IMR-90 (cell line): Measurements from ENCODE around the gene ISOC2. TPM values are rescaled to one million over a fixed set of nuclear protein-coding genes. Genes with fewer than 3 reads are reported as not detected.

Experiments
- ATAC-seq: fragments of 200-7000 bp; cut with Tn5 transposase; 2 replicates; pipeline ENCODE4 v1.9.1; 2020; ENCODE audit warnings: low read depth, mild to moderate bottlenecking, moderate library complexity
- BruUV-seq: library from RNA; stranded (reverse); fragments of 400-500 nt; replicated peaks from 2 replicates; lab custom pipeline; 2021; lab: Mats Ljungman, UMichigan
- CTCF ChIA-PET: fragments of 300-600 bp; formaldehyde crosslinking; extraction: SDS; loops from one replicate; lab custom pipeline; 2021; ENCODE audit warnings: antibody characterized with exemption; lab: Yijun Ruan, JAX
- POLR2A ChIA-PET: fragments of 300-600 bp; sonication (Branson Sonifier 250); formaldehyde crosslinking; loops from one replicate; lab custom pipeline; 2022; ENCODE audit warnings: antibody characterized with exemption; ENCODE audit not compliant: unreplicated experiment; lab: Charles Lee
- DNase-seq: peaks from one replicate; pipeline ENCODE4 v3.0.0; 2013
- H2AFZ ChIP-seq: replicated peaks from 2 replicates; pipeline ENCODE3; 2013; ENCODE audit warnings: low read length, mild to moderate bottlenecking; ENCODE audit not compliant: poor library complexity
- H2AK5ac ChIP-seq: 2 replicates; pipeline ENCODE4 v1.6.1; 2013; ENCODE audit warnings: low read depth, low read length, inconsistent platforms
- H2AK9ac ChIP-seq: replicated peaks from 2 replicates; pipeline ENCODE3; 2013; ENCODE audit warnings: mild to moderate bottlenecking, low read depth, low read length, moderate library complexity; ENCODE audit not compliant: poor library complexity
- H2BK120ac ChIP-seq: 2 replicates; pipeline ENCODE4 v1.6.1; 2013; ENCODE audit warnings: low read depth, low read length, inconsistent platforms
- H2BK15ac ChIP-seq: 3 replicates; pipeline ENCODE4 v1.6.1; 2013; ENCODE audit warnings: low read depth, low read length, inconsistent platforms
- H2BK20ac ChIP-seq: 2 replicates; pipeline ENCODE4 v1.6.1; 2013; ENCODE audit warnings: low read depth, mild to moderate bottlenecking, inconsistent platforms, low read length, moderate library complexity
- H2BK5ac ChIP-seq: 2 replicates; pipeline ENCODE4 v1.6.1; 2013; ENCODE audit warnings: mild to moderate bottlenecking, low read depth, low read length, inconsistent platforms; ENCODE audit not compliant: poor library complexity, severe bottlenecking
- H3K14ac ChIP-seq: replicated peaks from 2 replicates; pipeline ENCODE4 v1.6.1; 2013; ENCODE audit warnings: low read depth, low read length, inconsistent platforms
- H3K18ac ChIP-seq: 2 replicates; pipeline ENCODE4 v1.6.1; 2013; ENCODE audit warnings: low read depth, low read length, control low read depth
- H3K23ac ChIP-seq: 2 replicates; pipeline ENCODE4 v1.6.1; 2013; ENCODE audit warnings: low read depth, low read length, inconsistent platforms
- H3K27ac ChIP-seq: 2 replicates; pipeline ENCODE4 v1.5.1; 2013; ENCODE audit warnings: mild to moderate bottlenecking, control low read depth, low read length; ENCODE audit not compliant: insufficient read depth
- H3K27me3 ChIP-seq: 2 replicates; pipeline ENCODE4 v1.6.1; 2013; ENCODE audit warnings: low read length; ENCODE audit not compliant: control insufficient read depth, insufficient read depth
- H3K36me3 ChIP-seq: 2 replicates; pipeline ENCODE4 v1.6.1; 2013; ENCODE audit warnings: low read length, mixed read lengths; ENCODE audit not compliant: control insufficient read depth, insufficient read depth
- H3K4ac ChIP-seq: 2 replicates; pipeline ENCODE4 v1.6.1; 2013; ENCODE audit warnings: low read depth, low read length, inconsistent platforms
- H3K4me1 ChIP-seq: 2 replicates; pipeline ENCODE4 v1.6.1; 2013; ENCODE audit warnings: low read length, mixed read lengths; ENCODE audit not compliant: control insufficient read depth, insufficient read depth
- H3K4me2 ChIP-seq: 2 replicates; pipeline ENCODE4 v1.6.1; 2013; ENCODE audit warnings: low read depth, mild to moderate bottlenecking, control low read depth, low read length, moderate library complexity
- H3K4me3 ChIP-seq: 2 replicates; pipeline ENCODE4 v1.5.1; 2013; ENCODE audit warnings: low read depth, mild to moderate bottlenecking, control low read depth, low read length, moderate library complexity; ENCODE audit not compliant: insufficient read depth
- H3K56ac ChIP-seq: 2 replicates; pipeline ENCODE4 v1.6.1; 2013; ENCODE audit warnings: low read length, inconsistent platforms; ENCODE audit not compliant: insufficient read depth; ENCODE audit errors: extremely low read depth
- H3K79me1 ChIP-seq, 2 experiments: 2 replicates each; pipeline ENCODE4 v1.6.1; 2013; ENCODE audit warnings: low read length in 2 of 2, inconsistent platforms in 1 of 2, low read depth in 1 of 2
- H3K9ac ChIP-seq: 2 replicates; pipeline ENCODE4 v1.6.1; 2013; ENCODE audit warnings: low read depth, low read length, control low read depth
- H3K9me1 ChIP-seq: 2 replicates; pipeline ENCODE4 v1.6.1; 2013; ENCODE audit warnings: low read length, inconsistent platforms; ENCODE audit not compliant: insufficient read depth
- H3K9me3 ChIP-seq: 2 replicates; pipeline ENCODE4 v1.6.1; 2013; ENCODE audit warnings: low read length; ENCODE audit not compliant: control insufficient read depth, insufficient read depth
- H4K20me1 ChIP-seq: 2 replicates; pipeline ENCODE4 v1.6.1; 2013; ENCODE audit warnings: low read length, inconsistent platforms; ENCODE audit not compliant: insufficient read depth
- H4K5ac ChIP-seq: 2 replicates; pipeline ENCODE4 v1.6.1; 2013; ENCODE audit warnings: mild to moderate bottlenecking, low read depth, low read length, control low read depth
- H4K8ac ChIP-seq, 2 experiments: 2 replicates each; pipeline ENCODE4 v1.6.1; 2013; ENCODE audit warnings: low read depth in 2 of 2, low read length in 2 of 2, control low read depth in 1 of 2, inconsistent platforms in 1 of 2
- H4K91ac ChIP-seq: 2 replicates; pipeline ENCODE4 v1.6.1; 2013; ENCODE audit warnings: low read depth, low read length, inconsistent platforms; ENCODE audit not compliant: insufficient read depth
- BHLHE40 ChIP-seq: fragments of 150-350 bp; IDR thresholded peaks from 2 replicates; pipeline ENCODE4 v1.6.1; 2016; ENCODE audit warnings: mild to moderate bottlenecking, low read depth, low read length
- CEBPB ChIP-seq: IDR thresholded peaks from 2 replicates; pipeline ENCODE4 v1.6.1; 2012; ENCODE audit warnings: low read depth, low read length, improper control_type of control experiment
- CHD1 ChIP-seq: IDR thresholded peaks from 2 replicates; pipeline ENCODE4 v1.6.1; 2012; ENCODE audit warnings: low read depth, low read length, improper control_type of control experiment
- CTCF ChIP-seq: conservative IDR thresholded peaks from 2 replicates; pipeline ENCODE4 v1.5.1; 2012; ENCODE audit warnings: mild to moderate bottlenecking, low read depth, low read length, improper control_type of control experiment
- ELK1 ChIP-seq: fragments of 150-350 bp; IDR thresholded peaks from 2 replicates; pipeline ENCODE4 v1.6.1; 2016; ENCODE audit warnings: low read depth, mild to moderate bottlenecking, low read length, moderate library complexity, borderline replicate concordance
- MAZ ChIP-seq: IDR thresholded peaks from 2 replicates; pipeline ENCODE4 v1.6.1; 2012; ENCODE audit warnings: low read depth, mild to moderate bottlenecking, low read length, improper control_type of control experiment, moderate library complexity, borderline replicate concordance
- MXI1 ChIP-seq: IDR thresholded peaks from 2 replicates; pipeline ENCODE4 v1.6.1; 2012; ENCODE audit warnings: low read depth, mild to moderate bottlenecking, low read length, moderate library complexity, borderline replicate concordance
- POLR2A ChIP-seq: IDR thresholded peaks from 2 replicates; pipeline ENCODE4 v1.6.1; 2012; ENCODE audit warnings: mild to moderate bottlenecking, low read depth, low read length
- RAD21 ChIP-seq: IDR thresholded peaks from 2 replicates; pipeline ENCODE4 v1.6.1; 2012; ENCODE audit warnings: low read length, improper control_type of control experiment
- RFX5 ChIP-seq: IDR thresholded peaks from 2 replicates; pipeline ENCODE4 v1.8.0; 2012; ENCODE audit warnings: low read depth, mild to moderate bottlenecking, low read length, moderate library complexity
- SMC3 ChIP-seq: fragments of 150-350 bp; IDR thresholded peaks from 2 replicates; pipeline ENCODE4 v1.6.1; 2016; ENCODE audit warnings: low read depth, mild to moderate bottlenecking, antibody characterized with exemption, low read length, moderate library complexity
- USF2 ChIP-seq: fragments of 150-350 bp; IDR thresholded peaks from 2 replicates; pipeline ENCODE4 v1.6.1; 2017; ENCODE audit warnings: mild to moderate bottlenecking, antibody characterized with exemption, low read length, low read depth
- WGBS, 2 experiments: methylation state at CpG; one replicate each; pipeline versions ENCODE4 v1.1.5 to v1.1.7; 2013; ENCODE audit warnings: missing lambda C conversion rate in 2 of 2; ENCODE audit not compliant: insufficient read length in 1 of 2; ENCODE audit errors: extremely low coverage in 2 of 2; 5-methylcytosine and 5-hydroxymethylcytosine counted together
- dilution Hi-C: fragments of 300-500 bp; cut with HindIII; formaldehyde crosslinking; loops from one replicate; pipeline ENCODE4 v1.14.3; 2018; ENCODE audit warnings: low sequenced_read_pairs; ENCODE audit not compliant: unreplicated experiment
- in situ Hi-C: fragments of 300-500 bp; cut with MboI; formaldehyde crosslinking; loops from 3 replicates; pipeline ENCODE4 v1.14.3; 2019; ENCODE audit warnings: low sequenced_read_pairs, inconsistent platforms, mixed read lengths
- intact Hi-C: fragments of 100-400 bp; cut with micrococcal nuclease; formaldehyde crosslinking; loops from 2 replicates; pipeline ENCODE4 v1.10.0; 2022
- polyA plus RNA-seq, 3 experiments: library from polyadenylated mRNA; depleted of rRNA; stranded (reverse); fragments of >200 nt; gene quantifications; 2 replicates each; pipeline ENCODE4 v1.2.3, GENCODE V29; 2012; ENCODE audit warnings: low replicate concordance in 1 of 3
- total RNA-seq: library from RNA; depleted of rRNA; stranded (reverse); fragments of >200 nt; gene quantifications from 2 replicates; pipeline ENCODE4 v1.2.3, GENCODE V29; 2012

The ISOC2 gene
- total and polyA plus RNA-seq, 2 of the 4 experiments (the other 2 are of a cell fraction), result 56.1 to 82.1 TPM

GRCh38 chr19:55423225-55424005 lies 38.0 kb downstream of the ISOC2 start:
- no peak overlapping the region for H3K27ac ChIP-seq
- 0 out of 2 replicates have a peak, but pooled peaks cover 4% of the 10 kb centered on the region for H3K9me1 ChIP-seq
- H3K4me3 ChIP-seq, result no peak overlapping the region
- no peak overlapping the region for H3K4ac ChIP-seq
- no peaks in the 10 kb centered on the region for H3K9me3 ChIP-seq
- H3K23ac ChIP-seq, result no peak overlapping the region
- no peak for ATAC-seq
- H2AK9ac ChIP-seq, result no peak overlapping the region
- no peak overlapping the region for H3K14ac ChIP-seq
- H3K4me2 ChIP-seq, result no peak overlapping the region
- no peak overlapping the region for H2AK5ac ChIP-seq
- no peaks in the 10 kb centered on the region; the same call in 1 of the 2 replicates for H4K20me1 ChIP-seq
- H2BK15ac ChIP-seq, result no peak overlapping the region
- in situ Hi-C loops, result no loop called here
- H4K8ac ChIP-seq, result no peak overlapping the region
- intact Hi-C loops, result no loop called here
- CTCF ChIA-PET, result no interaction called here
- H2BK20ac ChIP-seq, result no peak overlapping the region
- no TSS peak for BruUV-seq
- H2BK5ac ChIP-seq, result no peak overlapping the region
- no peak overlapping the region for H4K91ac ChIP-seq
- H3K27me3 ChIP-seq, result peaks cover 17% of the 10 kb centered on the region
- no peaks in the 10 kb centered on the region for H3K36me3 ChIP-seq
- WGBS, 2 experiments, result 63% methylated on average over 5 of the region's 13 CpGs; no CpG with 5 or more reads in 1 of the 2 experiments
- POLR2A ChIA-PET, result no interaction called here
- no peak overlapping the region for H3K56ac ChIP-seq
- dilution Hi-C loops, result no loop called here
- no peak overlapping the region for H3K9ac ChIP-seq
- no peak overlapping the region for H2BK120ac ChIP-seq
- no peaks in the 10 kb centered on the region for H3K79me1 ChIP-seq
- DNase-seq, result no peak
- no peaks in the 10 kb centered on the region for H3K4me1 ChIP-seq
- H3K18ac ChIP-seq, result no peak overlapping the region
- no peak for TF ChIP-seq RFX5
- no peak for TF ChIP-seq BHLHE40
- no peak for TF ChIP-seq CEBPB
- no peak for TF ChIP-seq SMC3
- no peak for TF ChIP-seq USF2
- no peak for TF ChIP-seq MAZ
- no peak for TF ChIP-seq RAD21
- no peak for TF ChIP-seq POLR2A
- no peak for TF ChIP-seq MXI1
- no peak for TF ChIP-seq CTCF
- TF ChIP-seq ELK1, result no peak
- no peak for TF ChIP-seq CHD1
- no peak overlapping the region for H2AFZ ChIP-seq
- no peak overlapping the region for H4K5ac ChIP-seq
